H1 (cell line): ENCODE results near the gene CCR8. TPM values are rescaled to one million over a fixed set of nuclear protein-coding genes. Genes with fewer than 3 reads are reported as not detected.

ENCODE experiments used
- CTCF ChIA-PET: fragments of 300-600 bp; sonication (Branson Sonifier 250); formaldehyde crosslinking; loops from one replicate; lab custom pipeline; 2021; ENCODE audit not compliant: partially characterized antibody; lab: Charles Lee
- POLR2A ChIA-PET: fragments of 300-600 bp; sonication (Branson Sonifier 250); formaldehyde crosslinking; loops from one replicate; lab custom pipeline; 2021; ENCODE audit warnings: inconsistent platforms; ENCODE audit not compliant: partially characterized antibody; lab: Charles Lee
- DNase-seq, 2 experiments: peaks; one replicate each; pipeline versions ENCODE4 v3.0.0 to v3.0.0-alpha.2; 2010 to 2022; ENCODE audit warnings: low spot score in 2 of 2, low read depth in 1 of 2, mixed read lengths in 1 of 2
- FAIRE-seq: peaks from 2 replicates; lab custom pipeline; 2011; peaks lifted over from hg19 to GRCh38; lab: Jason Lieb, UNC
- H2AFZ ChIP-seq: 2 replicates; pipeline ENCODE4 v1.8.1; 2012; ENCODE audit warnings: low read length, inconsistent platforms
- H2AK5ac ChIP-seq: 2 replicates; pipeline ENCODE4 v1.6.1; 2013; ENCODE audit warnings: low read depth, low read length
- H2BK120ac ChIP-seq: replicated peaks from 2 replicates; pipeline ENCODE3; 2013; ENCODE audit warnings: low read depth, low read length, inconsistent platforms
- H2BK12ac ChIP-seq: 2 replicates; pipeline ENCODE4 v1.6.1; 2013; ENCODE audit warnings: low read depth, low read length
- H2BK15ac ChIP-seq: 2 replicates; pipeline ENCODE4 v1.6.1; 2013; ENCODE audit warnings: low read length
- H2BK20ac ChIP-seq: 2 replicates; pipeline ENCODE4 v1.6.1; 2013; ENCODE audit warnings: low read length
- H2BK5ac ChIP-seq: 2 replicates; pipeline ENCODE4 v1.6.1; 2013; ENCODE audit warnings: low read depth, low read length
- H3K14ac ChIP-seq: 2 replicates; pipeline ENCODE4 v1.6.1; 2013; ENCODE audit warnings: inconsistent platforms; ENCODE audit not compliant: insufficient read length
- H3K18ac ChIP-seq: 2 replicates; pipeline ENCODE4 v1.6.1; 2013; ENCODE audit warnings: low read length; ENCODE audit errors: extremely low read depth
- H3K23ac ChIP-seq: 2 replicates; pipeline ENCODE4 v1.6.1; 2013; ENCODE audit warnings: inconsistent platforms; ENCODE audit not compliant: insufficient read length
- H3K23me2 ChIP-seq: 2 replicates; pipeline ENCODE4 v1.6.1; 2013; ENCODE audit warnings: low read depth, low read length
- H3K27ac ChIP-seq: 2 replicates; pipeline ENCODE4 v1.6.1; 2011; ENCODE audit warnings: low read depth, low read length, inconsistent platforms
- H3K27me3 ChIP-seq, 4 experiments: replicated peaks in 1 of 4; 1 replicate in 1 of 4; 2 replicates in 3 of 4; pipeline versions ENCODE4 v1.6.1 to v1.8.1; 2011 to 2013; ENCODE audit warnings: low read length in 3 of 4, mild to moderate bottlenecking in 3 of 4, inconsistent platforms in 2 of 4, mixed read lengths in 2 of 4, moderate library complexity in 1 of 4; ENCODE audit not compliant: control insufficient read depth in 3 of 4, insufficient read depth in 3 of 4; ENCODE audit errors: extremely low read depth in 1 of 4
- H3K36me3 ChIP-seq, 4 experiments: 2 replicates each; pipeline versions ENCODE4 v1.6.1 to v1.8.1; 2011 to 2013; ENCODE audit warnings: mild to moderate bottlenecking in 4 of 4, low read length in 3 of 4, moderate library complexity in 2 of 4, control low read depth in 1 of 4, inconsistent platforms in 1 of 4; ENCODE audit not compliant: insufficient read depth in 4 of 4, control insufficient read depth in 2 of 4
- H3K4ac ChIP-seq: replicated peaks from 2 replicates; pipeline ENCODE3; 2013; ENCODE audit warnings: low read length, low read depth, mixed read lengths, inconsistent platforms; ENCODE audit not compliant: insufficient read length
- H3K4me1 ChIP-seq, 4 experiments: replicated peaks in 1 of 4; 1 replicate in 1 of 4; 2 replicates in 3 of 4; pipeline versions ENCODE4 v1.6.1 to v1.8.1; 2011 to 2013; ENCODE audit warnings: low read length in 3 of 4, inconsistent platforms in 2 of 4, mixed read lengths in 1 of 4; ENCODE audit not compliant: insufficient read depth in 4 of 4, control insufficient read depth in 3 of 4
- H3K4me2 ChIP-seq, 2 experiments: 2 replicates each; pipeline versions ENCODE4 v1.6.1 to v1.8.1; 2011 to 2013; ENCODE audit warnings: low read depth in 2 of 2, low read length in 2 of 2, control low read depth in 1 of 2, inconsistent platforms in 1 of 2, mild to moderate bottlenecking in 1 of 2; ENCODE audit not compliant: insufficient read depth in 1 of 2
- H3K4me3 ChIP-seq, 4 experiments: fragments of 200-600, 300-600 bp in 1 of 4; sonication (generic), shearing (Covaris generic), sonication (Bioruptor Twin) in 1 of 4; 2 replicates each; pipeline versions ENCODE4 v1.5.1 to v1.8.1; 2011 to 2016; ENCODE audit warnings: low read length in 4 of 4, low read depth in 3 of 4, control low read depth in 2 of 4, inconsistent platforms in 2 of 4, mild to moderate bottlenecking in 2 of 4, mixed read lengths in 1 of 4, moderate library complexity in 1 of 4; ENCODE audit not compliant: insufficient read depth in 2 of 4; ENCODE audit errors: extremely low read depth in 1 of 4
- H3K56ac ChIP-seq: replicated peaks from 2 replicates; pipeline ENCODE3; 2013; ENCODE audit warnings: low read depth, mild to moderate bottlenecking, mixed read lengths, low read length, inconsistent platforms; ENCODE audit not compliant: insufficient read length
- H3K79me1 ChIP-seq: 2 replicates; pipeline ENCODE4 v1.6.1; 2013; ENCODE audit warnings: low read depth, low read length, control low read depth
- H3K79me2 ChIP-seq, 2 experiments: 2 replicates each; pipeline versions ENCODE4 v1.6.1 to v1.8.1; 2012 to 2013; ENCODE audit warnings: low read length in 2 of 2, mild to moderate bottlenecking in 2 of 2, inconsistent platforms in 1 of 2; ENCODE audit not compliant: insufficient read depth in 2 of 2, control insufficient read depth in 1 of 2
- H3K9ac ChIP-seq, 4 experiments: replicated peaks in 1 of 4; 1 replicate in 1 of 4; 2 replicates in 3 of 4; pipeline versions ENCODE4 v1.6.1 to v1.8.1; 2011 to 2013; ENCODE audit warnings: low read depth in 3 of 4, low read length in 3 of 4, control low read depth in 2 of 4, mild to moderate bottlenecking in 2 of 4, moderate library complexity in 2 of 4, inconsistent platforms in 1 of 4; ENCODE audit errors: extremely low read depth in 1 of 4
- H3K9me3 ChIP-seq, 2 experiments: 2 replicates each; pipeline versions ENCODE4 v1.6.1 to v1.8.1; 2012 to 2013; ENCODE audit warnings: mild to moderate bottlenecking in 2 of 2, moderate library complexity in 2 of 2, control low read depth in 1 of 2, inconsistent platforms in 1 of 2, low read depth in 1 of 2, low read length in 1 of 2, mixed read lengths in 1 of 2; ENCODE audit not compliant: insufficient read depth in 2 of 2
- H4K20me1 ChIP-seq, 2 experiments: replicated peaks in 1 of 2; 2 replicates each; pipeline versions ENCODE3 to v1.8.1; 2011 to 2013; ENCODE audit warnings: inconsistent platforms in 2 of 2, low read length in 2 of 2, mild to moderate bottlenecking in 1 of 2; ENCODE audit not compliant: insufficient read depth in 2 of 2, control insufficient read depth in 1 of 2
- H4K5ac ChIP-seq: 2 replicates; pipeline ENCODE4 v1.6.1; 2013; ENCODE audit warnings: low read length, low read depth, mixed read lengths, inconsistent platforms; ENCODE audit not compliant: insufficient read length
- H4K8ac ChIP-seq: 2 replicates; pipeline ENCODE4 v1.8.0; 2013; ENCODE audit warnings: mild to moderate bottlenecking, moderate library complexity, low read length, inconsistent platforms; ENCODE audit not compliant: insufficient read depth; ENCODE audit errors: extremely low read depth
- H4K91ac ChIP-seq: replicated peaks from 2 replicates; pipeline ENCODE3; 2013; ENCODE audit warnings: low read length, mixed read lengths, inconsistent platforms; ENCODE audit not compliant: insufficient read length
- ASH2L ChIP-seq: fragments of 200-600, 300-600 bp; sonication (generic); IDR thresholded peaks from one replicate; pipeline ENCODE4 v1.7.1; 2017; ENCODE audit warnings: low read length
- EP300 ChIP-seq, 2 experiments: IDR thresholded peaks; 1 replicate in 1 of 2; 2 replicates in 1 of 2; pipeline ENCODE4 v1.6.1; 2011 to 2012; ENCODE audit warnings: low read depth in 2 of 2, low read length in 2 of 2, mild to moderate bottlenecking in 2 of 2, borderline replicate concordance in 1 of 2, inconsistent platforms in 1 of 2, moderate library complexity in 1 of 2
- KDM1A ChIP-seq: fragments of 200-600, 300-600 bp; sonication (generic); IDR thresholded peaks from 2 replicates; pipeline ENCODE4 v1.7.1; 2016; ENCODE audit warnings: mild to moderate bottlenecking, low read length, borderline replicate concordance
- POU5F1 ChIP-seq: IDR thresholded peaks from 2 replicates; pipeline ENCODE4 v1.6.1; 2011; ENCODE audit warnings: low read depth, mild to moderate bottlenecking, low read length, moderate library complexity
- RAD21 ChIP-seq, 2 experiments: IDR thresholded peaks in 1 of 2; conservative IDR thresholded peaks in 1 of 2; 2 replicates each; pipeline ENCODE4 v1.6.1; 2011; ENCODE audit warnings: low read depth in 2 of 2, low read length in 2 of 2, improper control_type of control experiment in 1 of 2, inconsistent platforms in 1 of 2, mild to moderate bottlenecking in 1 of 2, moderate library complexity in 1 of 2
- RNF2 ChIP-seq: fragments of 200-900, 300-1000 bp; sonication (generic); IDR thresholded peaks from 2 replicates; pipeline ENCODE4 v1.7.1; 2016; ENCODE audit warnings: borderline replicate concordance, low read depth, mild to moderate bottlenecking, antibody characterized with exemption, low read length; ENCODE audit not compliant: poor library complexity, severe bottlenecking; ENCODE audit errors: missing control alignments
- SIX5 ChIP-seq: IDR thresholded peaks from 2 replicates; pipeline ENCODE4 v1.6.1; 2011; ENCODE audit warnings: mild to moderate bottlenecking, low read depth, low read length
- SP1 ChIP-seq: IDR thresholded peaks from 2 replicates; pipeline ENCODE4 v1.6.1; 2011; ENCODE audit warnings: low read depth, low read length
- SP2 ChIP-seq: IDR thresholded peaks from 2 replicates; pipeline ENCODE4 v1.6.1; 2012; ENCODE audit warnings: mild to moderate bottlenecking, low read length, inconsistent platforms
- YY1 ChIP-seq: IDR thresholded peaks from 2 replicates; pipeline ENCODE4 v1.6.1; 2011; ENCODE audit warnings: low read depth, mild to moderate bottlenecking, low read length
- WGBS, 2 experiments: shearing (Covaris generic) in 1 of 2; methylation state at CpG; one replicate each; pipeline versions ENCODE4 v1.1.6 to v1.1.7; 2013 to 2015; ENCODE audit warnings: low lambda C conversion rate in 2 of 2, mixed read lengths in 2 of 2, inconsistent platforms in 1 of 2, low coverage in 1 of 2, missing lambda C conversion rate in 1 of 2; ENCODE audit not compliant: insufficient replicate concordance in 2 of 2, insufficient coverage in 1 of 2, insufficient read length in 1 of 2; ENCODE audit errors: extremely low coverage in 1 of 2, missing lambda C conversion rate in 1 of 2; 5-methylcytosine and 5-hydroxymethylcytosine counted together
- polyA plus RNA-seq, 7 experiments: library from polyadenylated mRNA; depleted of rRNA in 3 of 7; stranded (reverse) in 5 of 7; unstranded in 2 of 7; fragments of >200 nt in 5 of 7; fragments of 200-250 nt in 2 of 7; gene quantifications; 1 replicate in 5 of 7; 2 replicates in 1 of 7; 4 replicates in 1 of 7; pipeline versions ENCODE4 v1.2.1 to v1.2.3, GENCODE V29; 2011 to 2013; ENCODE audit warnings: missing spikeins in 2 of 7, mixed read lengths in 2 of 7
- total RNA-seq: library from RNA; stranded (reverse); fragmentation: NEBNext Ultra II Directional; extraction: Animal tissue kit (Norgen Biotek cat#: 25700); gene quantifications from 2 replicates; pipeline ENCODE4 v1.2.1, GENCODE V29; 2021
- TF ChIP-seq, protein P1 (sequence below): IDR thresholded peaks from 2 replicates; pipeline ENCODE4 v1.6.1; 2012; ENCODE audit warnings: inconsistent platforms
- TF ChIP-seq, protein P2 (sequence below): IDR thresholded peaks from 2 replicates; pipeline ENCODE4 v1.6.1; 2012; ENCODE audit warnings: inconsistent platforms

Gene CCR8
- total and polyA plus RNA-seq, 2 of the 8 experiments (the other 6 are each of a cell fraction or from before 2014, with no cell fraction given) = 0.35 TPM; not detected in 1

DNA sequence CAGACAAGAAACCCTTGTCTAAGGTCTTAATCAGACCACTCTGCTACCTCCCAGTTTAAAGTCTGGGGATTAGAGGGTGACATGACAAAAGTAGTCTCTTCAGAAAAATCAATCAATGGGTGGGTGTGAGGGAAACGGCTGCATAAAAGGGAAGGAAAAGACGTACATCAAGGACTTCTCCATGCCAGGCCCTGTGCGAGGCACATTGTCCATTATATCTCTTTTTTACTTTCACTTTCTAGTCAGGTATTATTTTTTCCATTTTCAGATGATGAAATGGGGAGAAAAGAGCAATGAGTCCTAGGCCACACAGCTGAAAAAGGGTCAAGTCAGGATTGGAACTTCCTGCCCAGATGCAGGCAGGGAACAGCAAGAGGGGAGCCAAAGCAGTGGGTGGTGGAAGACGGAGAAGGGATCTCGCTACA, 45.0 kb upstream of the CCR8 start:
- Histone ChIP-seq H4K8ac (no peak overlapping the region), H3K36me3 (no peaks in the 10 kb centered on the region), H2BK5ac (no peak overlapping the region), H3K18ac (no peak overlapping the region), H3K23me2 (no peaks in the 10 kb centered on the region), H3K4me2 (no peak overlapping the region), H2AFZ (no peak overlapping the region), H2AK5ac (no peak overlapping the region), H3K27me3 (no peaks in the 10 kb centered on the region), H2BK20ac (no peak overlapping the region), H3K4ac (no peak overlapping the region), H3K9me3 (no peaks in the 10 kb centered on the region), H3K27ac (no peak overlapping the region), H3K79me2 (no peaks in the 10 kb centered on the region), H4K20me1 (no peaks in the 10 kb centered on the region), H4K91ac (no peak overlapping the region), H2BK15ac (no peak overlapping the region), H3K79me1 (no peaks in the 10 kb centered on the region), H2BK120ac (no peak overlapping the region), H3K9ac (no peak overlapping the region), H4K5ac (no peak overlapping the region), H3K14ac (no peak overlapping the region), H3K23ac (no peak overlapping the region), H2BK12ac (no peak overlapping the region), H3K56ac (no peak overlapping the region), H3K4me3 (no peak overlapping the region), H3K4me1 (no peaks in the 10 kb centered on the region)
- CTCF ChIA-PET = interaction anchor here (2.5 to 30.1 kb wide), 3 partner anchors 94 to 162 kb away, joined by 8 to 767 read pairs (median 496); partner anchors contain the start of gene XIRP1
- DNase-seq (no peak), FAIRE-seq (no peak)
- TF ChIP-seq KDM1A (no peak), SIX5 (no peak), SP2 (no peak), POU5F1 (no peak), SP1 (no peak), ASH2L (no peak), EP300 (IDR thresholded peaks at IDR 0.05; ENCODE audit: borderline replicate concordance in 1 of 2, low read depth in 2 of 2, low read length in 2 of 2) (no peak), RAD21 (IDR thresholded peaks at IDR 0.05 in 1 of 2, conservative IDR thresholded peaks at IDR 0.05 in 1 of 2; ENCODE audit: low read depth in 2 of 2, low read length in 2 of 2) (no peak), RNF2 (no peak), YY1 (no peak)
- TF ChIP-seq, protein P1, sequence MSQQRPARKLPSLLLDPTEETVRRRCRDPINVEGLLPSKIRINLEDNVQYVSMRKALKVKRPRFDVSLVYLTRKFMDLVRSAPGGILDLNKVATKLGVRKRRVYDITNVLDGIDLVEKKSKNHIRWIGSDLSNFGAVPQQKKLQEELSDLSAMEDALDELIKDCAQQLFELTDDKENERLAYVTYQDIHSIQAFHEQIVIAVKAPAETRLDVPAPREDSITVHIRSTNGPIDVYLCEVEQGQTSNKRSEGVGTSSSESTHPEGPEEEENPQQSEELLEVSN = no peak
- TF ChIP-seq, protein P2, sequence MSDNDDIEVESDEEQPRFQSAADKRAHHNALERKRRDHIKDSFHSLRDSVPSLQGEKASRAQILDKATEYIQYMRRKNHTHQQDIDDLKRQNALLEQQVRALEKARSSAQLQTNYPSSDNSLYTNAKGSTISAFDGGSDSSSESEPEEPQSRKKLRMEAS = no peak
- WGBS, 2 experiments = 84% methylated on average over 5 of the region's 5 CpGs; no CpG with 5 or more reads in 1 of the 2 experiments
- POLR2A ChIA-PET = no interaction called here
